GM12878 (cell line): ENCODE data around the gene ABCB9. TPM values are rescaled to one million over a fixed set of nuclear protein-coding genes. Genes with fewer than 3 reads are reported as not detected.
A peak's percentile ranks its signal among the peaks of the same experiment; 100 is the strongest.

Experiments
- ATAC-seq: fragments of 200-7000 bp; cut with Tn5 transposase; 3 replicates; pipeline ENCODE4 v1.9.1; 2020; ENCODE audit warnings: mild to moderate bottlenecking, moderate library complexity
- BruUV-seq: library from RNA; stranded (reverse); fragments of 400-500 nt; replicated peaks from 2 replicates; lab custom pipeline; 2021; lab: Mats Ljungman, UMichigan
- CTCF ChIA-PET: fragments of 300-600 bp; sonication (Branson Sonifier 250); formaldehyde crosslinking; extraction: SDS; loops from one replicate; lab custom pipeline; 2021; ENCODE audit warnings: inconsistent platforms; lab: Yijun Ruan, JAX
- POLR2A ChIA-PET: fragments of 350-600 bp; formaldehyde crosslinking; extraction: SDS; loops from one replicate; lab custom pipeline; 2021; ENCODE audit warnings: inconsistent platforms; lab: Charles Lee
- RAD21 ChIA-PET: fragments of 300-600 bp; sonication (Branson Sonifier 250); formaldehyde crosslinking; loops from one replicate; lab custom pipeline; 2023; ENCODE audit warnings: antibody characterized with exemption; ENCODE audit not compliant: unreplicated experiment; lab: Charles Lee
- SMC1A ChIA-PET: fragments of 300-600 bp; sonication (Branson Sonifier 250); formaldehyde crosslinking; loops from one replicate; lab custom pipeline; 2023; ENCODE audit not compliant: unreplicated experiment, uncharacterized antibody; lab: Charles Lee
- DNase-seq: peaks from one replicate; pipeline ENCODE4 v3.0.0-alpha.2; 2011; ENCODE audit warnings: low read depth, low spot score
- FAIRE-seq: peaks from 3 replicates; lab custom pipeline; 2011; peaks lifted over from hg19 to GRCh38; lab: Jason Lieb, UNC
- H2AFZ ChIP-seq: 2 replicates; pipeline ENCODE4 v1.6.0; 2011; ENCODE audit warnings: low read depth, low read length, control low read depth; ENCODE audit not compliant: control insufficient read depth
- H3K27ac ChIP-seq: 2 replicates; pipeline ENCODE4 v1.5.1; 2011; ENCODE audit warnings: control low read depth; ENCODE audit not compliant: control insufficient read depth, insufficient read depth
- H3K27me3 ChIP-seq, 2 experiments: replicated peaks in 1 of 2; 2 replicates each; pipeline versions ENCODE4 v1.6.0 to v1.6.1; 2011; ENCODE audit warnings: low read length in 1 of 2; ENCODE audit not compliant: control insufficient read depth in 2 of 2, insufficient read depth in 2 of 2
- H3K36me3 ChIP-seq, 2 experiments: 2 replicates each; pipeline ENCODE4 v1.5.1; 2011; ENCODE audit warnings: low read length in 1 of 2; ENCODE audit not compliant: control insufficient read depth in 2 of 2, insufficient read depth in 2 of 2
- H3K4me1 ChIP-seq: 2 replicates; pipeline ENCODE4 v1.6.1; 2011; ENCODE audit warnings: mild to moderate bottlenecking, low read length, moderate library complexity, mixed read lengths; ENCODE audit not compliant: control insufficient read depth, insufficient read depth
- H3K4me2 ChIP-seq: 2 replicates; pipeline ENCODE4 v1.6.0; 2011; ENCODE audit warnings: control low read depth; ENCODE audit not compliant: control insufficient read depth, insufficient read depth
- H3K4me3 ChIP-seq: fragments of 200-600 bp; sonication (generic); 2 replicates; pipeline ENCODE4 v1.5.1; 2016
- H3K79me2 ChIP-seq: 2 replicates; pipeline ENCODE4 v1.6.0; 2011; ENCODE audit warnings: low read length; ENCODE audit not compliant: control insufficient read depth, insufficient read depth
- H3K9ac ChIP-seq: 2 replicates; pipeline ENCODE4 v1.8.0; 2011; ENCODE audit warnings: low read length, control low read depth, mixed read lengths; ENCODE audit not compliant: control insufficient read depth, insufficient read depth
- H3K9me3 ChIP-seq: replicated peaks from 3 replicates; pipeline ENCODE4 v1.5.1; 2011; ENCODE audit warnings: mild to moderate bottlenecking, low read length; ENCODE audit not compliant: control insufficient read depth, insufficient read depth
- H4K20me1 ChIP-seq: 2 replicates; pipeline ENCODE4 v1.6.0; 2011; ENCODE audit not compliant: control insufficient read depth, insufficient read depth
- CTCF ChIP-seq, 3 experiments: IDR thresholded peaks in 2 of 3; conservative IDR thresholded peaks in 1 of 3; 2 replicates each; pipeline ENCODE4 v1.5.1; 2011; ENCODE audit warnings: low read depth in 3 of 3, low read length in 3 of 3, mild to moderate bottlenecking in 3 of 3, control low read depth in 2 of 3, moderate library complexity in 2 of 3, inconsistent platforms in 1 of 3, mixed read lengths in 1 of 3; ENCODE audit not compliant: control insufficient read depth in 2 of 3, insufficient read depth in 1 of 3; ENCODE audit errors: extremely low read depth in 1 of 3
- EGR1 ChIP-seq, 2 experiments: IDR thresholded peaks; 1 replicate in 1 of 2; 2 replicates in 1 of 2; pipeline ENCODE4 v1.6.1; 2011 to 2012; ENCODE audit warnings: low read depth in 2 of 2, low read length in 2 of 2, borderline replicate concordance in 1 of 2, mild to moderate bottlenecking in 1 of 2, moderate library complexity in 1 of 2
- FOXK2 ChIP-seq: fragments of 450-650 bp; IDR thresholded peaks from 2 replicates; pipeline ENCODE4 v1.6.1; 2017; ENCODE audit warnings: mild to moderate bottlenecking, moderate library complexity
- MTA3 ChIP-seq: IDR thresholded peaks from 2 replicates; pipeline ENCODE4 v1.6.1; 2012; ENCODE audit warnings: low read length, inconsistent platforms, borderline replicate concordance
- MXI1 ChIP-seq: fragments of 150-350 bp; IDR thresholded peaks from 2 replicates; pipeline ENCODE4 v1.6.1; 2011; ENCODE audit warnings: low read depth, mild to moderate bottlenecking, inconsistent platforms, low read length, improper control_type of control experiment
- NR2C2 ChIP-seq: IDR thresholded peaks from 2 replicates; pipeline ENCODE4 v1.6.1; 2011; ENCODE audit warnings: borderline replicate concordance, low read depth; ENCODE audit not compliant: control insufficient read depth, insufficient read length
- PAX5 ChIP-seq: IDR thresholded peaks from 2 replicates; pipeline ENCODE4 v1.6.1; 2011; ENCODE audit warnings: low read depth, low read length, borderline replicate concordance
- POLR2A ChIP-seq: IDR thresholded peaks from 2 replicates; pipeline ENCODE4 v1.6.1; 2011; ENCODE audit warnings: low read depth, mild to moderate bottlenecking, low read length
- RAD51 ChIP-seq: fragments of 450-650 bp; IDR thresholded peaks from 2 replicates; pipeline ENCODE4 v1.6.1; 2016; ENCODE audit warnings: moderate library complexity, mild to moderate bottlenecking, inconsistent platforms
- ZNF622 ChIP-seq: fragments of 450-650 bp; IDR thresholded peaks from 2 replicates; pipeline ENCODE4 v1.6.1; 2017; ENCODE audit warnings: mild to moderate bottlenecking, inconsistent platforms
- ZSCAN29 ChIP-seq: fragments of 450-650 bp; IDR thresholded peaks from 2 replicates; pipeline ENCODE4 v1.6.1; 2017; ENCODE audit warnings: mild to moderate bottlenecking, moderate library complexity
- WGBS: methylation state at CpG from one replicate; pipeline ENCODE4 v1.1.6; 2016; ENCODE audit warnings: low lambda C conversion rate; ENCODE audit not compliant: insufficient replicate concordance, insufficient coverage; ENCODE audit errors: missing lambda C conversion rate; 5-methylcytosine and 5-hydroxymethylcytosine counted together
- in situ Hi-C: fragments of 300-500 bp; cut with MboI; formaldehyde crosslinking; loops from 9 replicates; pipeline ENCODE4 v1.14.3; 2018; ENCODE audit warnings: mixed read lengths
- intact Hi-C: fragments of 100-400 bp; cut with micrococcal nuclease; formaldehyde crosslinking; loops from one replicate; pipeline ENCODE4 v1.14.2; 2022; ENCODE audit not compliant: unreplicated experiment
- polyA plus RNA-seq, 11 experiments: library from polyadenylated mRNA; depleted of rRNA in 4 of 11; unstranded in 6 of 11; stranded (reverse) in 5 of 11; fragments of >200 nt; fragmentation: Nextera tagmentation in 4 of 11; fragmentation: Illumina TruSeq in 1 of 11; extraction: Ambion mirVana in 4 of 11; extraction: Trizol in 1 of 11; gene quantifications; 1 replicate in 1 of 11; 2 replicates in 10 of 11; pipeline versions ENCODE4 v1.2.1 to v1.2.3, GENCODE V29; 2011 to 2016; ENCODE audit warnings: inconsistent platforms in 2 of 11, missing spikeins in 2 of 11, low read depth in 1 of 11
- total RNA-seq, 4 experiments: library from RNA; depleted of rRNA in 3 of 4; stranded (reverse); fragments of >200 nt in 3 of 4; fragmentation: Illumina TruSeq in 1 of 4; extraction: Trizol in 1 of 4; gene quantifications; 2 replicates each; pipeline versions ENCODE4 v1.2.1 to v1.2.3, GENCODE V29; 2013 to 2021
- TF ChIP-seq, protein P1 (sequence below): IDR thresholded peaks from 2 replicates; pipeline ENCODE4 v1.6.1; 2012; ENCODE audit warnings: low read depth, low read length, improper control_type of control experiment

The ABCB9 gene
- total and polyA plus RNA-seq, 10 of the 15 experiments (the other 5 are each of a cell fraction or from before 2014, with no cell fraction given), result 0.37 to 4.9 (median 3.1) TPM

- FAIRE-seq, result no peak
- SMC1A ChIA-PET, result interaction anchor here (0.8 to 1.8 kb wide), 3 partner anchors 10 to 257 kb away, joined by 3 to 5 read pairs (median 3); no protein-coding TSS in a partner anchor
- no peaks in the 10 kb centered on the region for H3K27me3 ChIP-seq
- RAD21 ChIA-PET, result interaction anchor here (1.0 to 1.4 kb wide), 2 partner anchors 11 to 256 kb away, joined by 3 to 5 read pairs; no protein-coding TSS in a partner anchor
- peak overlapping the region; percentile 96 for H3K4me3 ChIP-seq
- 51% methylated on average over 25 of the region's 25 CpGs for WGBS
- TF ChIP-seq PAX5 (no peak), POLR2A (0 out of 2 replicates have a peak, but pooled peaks have one; percentile 0)
- CTCF ChIA-PET, result interaction anchor here (1.1 to 1.2 kb wide), 2 partner anchors 121 to 256 kb away, joined by 4 to 6 read pairs; no protein-coding TSS in a partner anchor
- H3K36me3 ChIP-seq, result peaks cover 0 to 6% of the 10 kb centered on the region in 2 experiments; a peak in 2 of 4 replicates
- H3K9me3 ChIP-seq, result no peaks in the 10 kb centered on the region
- ATAC-seq, result no peak
- peaks cover 19% of the 10 kb centered on the region for H3K4me1 ChIP-seq
- in situ Hi-C loops, result no loop called here
- peak overlapping the region; percentile 30 for H3K4me2 ChIP-seq
- POLR2A ChIA-PET, result interaction anchor here (1.0 kb wide), 1 partner anchor 10 kb away, joined by 3 read pairs; no protein-coding TSS in a partner anchor
- intact Hi-C loops, result no loop called here
- H2AFZ ChIP-seq, result no peak overlapping the region
- peak overlapping the region; percentile 83 for H3K9ac ChIP-seq
- peak overlapping the region; percentile 75 for H3K27ac ChIP-seq
- no peak for DNase-seq
- peaks cover 21% of the 10 kb centered on the region for H3K79me2 ChIP-seq
- TSS peak; percentile 87 for BruUV-seq
- no peaks in the 10 kb centered on the region for H4K20me1 ChIP-seq
Observed at GRCh38 chr12:122981587-122982476, 15.6 kb upstream of the ABCB9 start.

- POLR2A ChIA-PET, result interaction anchor here (1.0 to 1.5 kb wide), 2 partner anchors 11 to 110 kb away, joined by 3 to 6 read pairs; no protein-coding TSS in a partner anchor
- Histone ChIP-seq H3K4me1 (peaks cover 27% of the 10 kb centered on the region), H3K79me2 (peaks cover 28% of the 10 kb centered on the region), H3K27me3 (no peaks in the 10 kb centered on the region), H4K20me1 (no peaks in the 10 kb centered on the region), H2AFZ (peak overlapping the region; percentile 80), H3K9me3 (no peaks in the 10 kb centered on the region), H3K36me3 (peaks cover 0 to 6% of the 10 kb centered on the region in 2 experiments; a peak in 2 of 4 replicates), H3K4me3 (peak overlapping the region; percentile 96), H3K4me2 (peak overlapping the region; percentile 30), H3K9ac (peak overlapping the region; percentile 83), H3K27ac (peak overlapping the region; percentile 75)
- DNase-seq (no peak), ATAC-seq (peak; percentile 43), FAIRE-seq (no peak)
- intact Hi-C loops (no loop called here), in situ Hi-C loops (no loop called here)
- WGBS, result under 1% methylated on average over 40 of the region's 40 CpGs
- CTCF ChIA-PET, result interaction anchor here (1.1 to 1.2 kb wide), 2 partner anchors 121 to 257 kb away, joined by 4 to 6 read pairs; no protein-coding TSS in a partner anchor
- BruUV-seq, result no TSS peak
- RAD21 ChIA-PET, result interaction anchor here (1.0 to 1.4 kb wide), 2 partner anchors 11 to 257 kb away, joined by 3 to 5 read pairs; no protein-coding TSS in a partner anchor
- SMC1A ChIA-PET, result no interaction called here
- TF ChIP-seq ZNF622 (no peak), ZSCAN29 (no peak), MXI1 (0 out of 2 replicates have a peak, but pooled peaks have one; percentile 30), FOXK2 (no peak), CTCF (IDR thresholded peaks at IDR 0.05 in 2 of 3, conservative IDR thresholded peaks at IDR 0.05 in 1 of 3; ENCODE audit: control insufficient read depth in 2 of 3, extremely low read depth in 1 of 3, insufficient read depth in 1 of 3, low read depth in 3 of 3, low read length in 3 of 3) (0 out of 6 replicates have a peak, but pooled peaks of 1 of the 3 experiments have one; percentile 6), RAD51 (no peak), NR2C2 (no peak), MTA3 (no peak), EGR1 (IDR thresholded peaks at IDR 0.05; ENCODE audit: borderline replicate concordance in 1 of 2, low read depth in 2 of 2, low read length in 2 of 2) (0 out of 3 replicates have a peak, but pooled peaks of 1 of the 2 experiments have one; percentile 8)
- TF ChIP-seq, protein P1, sequence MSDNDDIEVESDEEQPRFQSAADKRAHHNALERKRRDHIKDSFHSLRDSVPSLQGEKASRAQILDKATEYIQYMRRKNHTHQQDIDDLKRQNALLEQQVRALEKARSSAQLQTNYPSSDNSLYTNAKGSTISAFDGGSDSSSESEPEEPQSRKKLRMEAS, result no peak
Observed at GRCh38 chr12:122981036-122981471, 14.8 kb upstream of the ABCB9 start.
